Measurements from ENCODE around the gene IDH3G.
"Not testable (repeated sequence)": the region's sequence is repeated elsewhere in the genome, so short reads cannot be mapped to it uniquely, and the experiment has no call there.

Gene IDH3G

GRCh38 chrX:153746359-153746758 lies 47.8 kb downstream of the IDH3G start:
- no peak for DNase-seq (ENCODE audit: low read depth)
- no peak overlapping the region for H3K4me3 ChIP-seq (ENCODE audit: low read depth, low read length)
- TF ChIP-seq CTCF (IDR thresholded peaks at IDR 0.05; ENCODE audit: control insufficient read depth, extremely low read depth, insufficient read depth): no peak

- not testable (repeated sequence) for H3K4me3 ChIP-seq (ENCODE audit: low read depth, low read length); DNase-seq (ENCODE audit: low read depth)
These were observed 49.1 kb downstream of the IDH3G start for GRCh38 chrX:153745067-153745433.

GRCh38 chrX:153744210-153745066 lies 49.7 kb downstream of the IDH3G start:
- DNase-seq (ENCODE audit: low read depth): no peak
- no peak for TF ChIP-seq CTCF (IDR thresholded peaks at IDR 0.05; ENCODE audit: control insufficient read depth, extremely low read depth, insufficient read depth)
- no peak overlapping the region for H3K4me3 ChIP-seq (ENCODE audit: low read depth, low read length)

- H3K4me3 ChIP-seq (ENCODE audit: low read depth, low read length); DNase-seq (ENCODE audit: low read depth): not testable (repeated sequence)
These were observed 50.5 kb downstream of the IDH3G start for GRCh38 chrX:153743468-153744209.

- H3K4me3 ChIP-seq (ENCODE audit: low read depth, low read length); DNase-seq (ENCODE audit: low read depth): not testable (repeated sequence)
These were observed 51.2 kb downstream of the IDH3G start for GRCh38 chrX:153742796-153743467.

GRCh38 chrX:153742111-153742510 lies 52.1 kb downstream of the IDH3G start:
- DNase-seq (ENCODE audit: low read depth); H3K4me3 ChIP-seq (ENCODE audit: low read depth, low read length): not testable (repeated sequence)

- no peak for TF ChIP-seq CTCF (IDR thresholded peaks at IDR 0.05; ENCODE audit: control insufficient read depth, extremely low read depth, insufficient read depth)
- no peak for DNase-seq (ENCODE audit: low read depth)
- no peak overlapping the region for H3K4me3 ChIP-seq (ENCODE audit: low read depth, low read length)
These were observed 52.7 kb downstream of the IDH3G start for GRCh38 chrX:153741446-153741845.

GRCh38 chrX:153740631-153741222 lies 53.4 kb downstream of the IDH3G start:
- H3K4me3 ChIP-seq (ENCODE audit: low read depth, low read length): no peak overlapping the region
- no peak for DNase-seq (ENCODE audit: low read depth)
- TF ChIP-seq CTCF (IDR thresholded peaks at IDR 0.05; ENCODE audit: control insufficient read depth, extremely low read depth, insufficient read depth): no peak
